HG03045 (cell line): ENCODE measurements around the gene ZC3H18.
"Not testable (repeated sequence)": the region's sequence is repeated elsewhere in the genome, so short reads cannot be mapped to it uniquely, and the experiment has no call there.

Experiments used
- ATAC-seq: cut with Tn5 transposase; IDR thresholded peaks from one replicate; pipeline ENCODE4 v1.9.1; 2021; ENCODE audit warnings: mild to moderate bottlenecking, moderate library complexity; ENCODE audit not compliant: unreplicated experiment

ZC3H18 gene

DNA sequence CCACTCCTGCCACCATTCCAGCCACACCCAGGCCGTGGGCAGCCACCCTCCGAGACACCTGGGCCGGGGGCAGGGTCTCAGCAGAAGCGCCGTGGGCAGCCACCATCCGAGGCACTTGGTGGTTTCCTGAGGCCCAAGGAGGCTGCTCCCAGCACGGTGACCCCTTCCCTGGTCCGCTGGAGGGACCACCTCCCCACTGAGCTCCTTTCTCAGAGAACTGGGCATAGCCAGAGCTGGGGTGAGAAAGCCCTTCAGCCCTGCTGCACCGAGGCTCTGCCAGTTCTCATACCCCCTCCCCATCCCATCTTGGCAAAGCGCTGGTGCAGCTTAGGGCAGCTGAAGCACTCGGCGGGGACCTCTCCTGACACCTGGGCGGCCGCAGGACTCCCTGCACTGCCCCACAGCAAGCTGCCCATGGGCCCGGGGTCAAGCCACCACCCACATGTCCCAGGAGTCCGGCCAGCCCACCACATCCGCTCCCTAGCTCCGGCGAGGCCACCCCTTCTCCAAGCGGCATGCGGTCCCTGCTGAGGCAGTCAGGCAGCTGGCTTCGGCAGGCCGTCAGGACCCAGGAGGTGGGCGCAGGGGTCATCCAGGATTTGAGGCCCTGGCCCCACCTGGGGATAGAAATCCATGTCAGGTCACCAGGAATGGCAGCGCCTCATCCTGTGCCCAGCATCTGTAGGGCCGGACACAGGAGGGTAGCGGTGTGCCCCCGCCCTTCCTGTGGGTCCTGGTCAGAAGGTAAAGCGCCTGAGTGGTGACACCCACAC lies 82.0 kb downstream of the ZC3H18 start:
- no peak for ATAC-seq

DNA sequence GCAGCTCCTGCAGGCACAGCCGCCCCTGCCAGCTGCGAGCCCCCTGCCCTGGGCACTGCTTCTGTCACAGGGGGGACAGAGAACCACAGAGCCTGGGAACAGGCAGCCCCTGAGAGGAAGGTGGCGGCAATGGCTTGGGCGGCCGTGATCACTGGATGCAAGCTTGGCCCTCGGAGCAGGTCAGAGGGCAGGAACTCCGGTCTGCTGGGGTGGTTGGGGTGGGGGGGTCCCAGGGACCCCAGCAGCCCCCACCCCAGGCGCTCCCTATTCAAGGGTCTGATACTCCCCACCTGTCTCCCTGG lies 82.5 kb downstream of the ZC3H18 start:
- ATAC-seq: no peak

DNA sequence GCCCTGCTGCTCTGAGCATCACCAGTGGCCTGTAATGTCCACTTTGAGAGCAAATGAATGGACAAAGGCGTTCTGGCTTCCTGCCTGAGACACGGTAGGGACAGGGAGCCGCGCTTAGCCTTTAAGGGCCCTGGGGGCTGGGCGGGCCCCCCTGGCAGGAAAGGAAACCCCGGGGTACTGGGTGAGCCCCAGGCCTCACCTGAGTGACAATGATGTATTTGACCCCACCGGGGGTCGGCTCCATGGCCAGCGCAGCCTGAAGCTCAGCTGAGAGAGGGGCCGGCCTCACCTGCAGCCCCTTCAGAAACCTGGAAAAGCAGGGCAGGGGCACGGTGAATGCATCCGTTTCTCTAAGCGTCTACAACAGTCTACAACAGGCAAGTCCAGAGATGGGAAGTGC lies 82.9 kb downstream of the ZC3H18 start:
- no peak for ATAC-seq

DNA sequence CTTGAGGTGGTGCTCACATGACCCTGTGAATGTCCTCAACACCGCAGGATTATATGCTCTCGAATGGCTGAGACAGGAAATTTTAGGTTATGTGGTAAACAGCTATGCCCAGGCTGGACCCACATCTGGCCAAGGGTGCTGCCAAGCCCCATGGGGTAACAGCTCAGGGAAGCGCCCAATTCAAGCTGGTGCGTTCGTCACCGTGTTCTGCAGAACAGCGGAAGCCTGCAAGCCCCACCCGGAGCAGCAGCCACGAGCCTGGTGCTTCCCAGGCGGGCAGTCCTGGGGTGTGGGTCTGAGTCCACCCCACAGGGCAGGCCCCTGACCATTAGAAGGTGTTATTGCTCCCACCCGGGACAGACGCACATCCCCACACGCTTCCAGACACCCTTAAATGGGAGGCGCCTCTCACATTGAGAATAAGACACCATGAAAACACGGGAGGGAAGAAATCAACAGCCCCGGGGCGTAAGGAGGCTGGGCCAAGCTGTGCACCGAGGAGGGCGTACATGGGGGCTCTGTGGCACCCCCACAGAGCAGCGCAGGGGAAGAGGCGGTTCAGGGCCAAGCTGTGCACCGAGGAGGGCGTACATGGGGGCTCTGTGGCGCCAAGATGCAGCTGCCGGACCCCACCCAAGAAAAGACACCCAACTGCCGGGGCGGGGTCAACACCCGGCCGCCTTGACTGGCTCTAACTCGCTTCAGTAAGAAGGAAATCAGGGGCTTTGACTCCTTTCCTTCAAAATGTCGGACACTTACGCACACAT lies 83.6 kb downstream of the ZC3H18 start:
- ATAC-seq: no peak

GRCh38 chr16:88654363-88655052 lies 84.3 kb downstream of the ZC3H18 start:
- no peak for ATAC-seq

GRCh38 chr16:88655053-88655732 lies 85.0 kb downstream of the ZC3H18 start:
- no peak for ATAC-seq

DNA sequence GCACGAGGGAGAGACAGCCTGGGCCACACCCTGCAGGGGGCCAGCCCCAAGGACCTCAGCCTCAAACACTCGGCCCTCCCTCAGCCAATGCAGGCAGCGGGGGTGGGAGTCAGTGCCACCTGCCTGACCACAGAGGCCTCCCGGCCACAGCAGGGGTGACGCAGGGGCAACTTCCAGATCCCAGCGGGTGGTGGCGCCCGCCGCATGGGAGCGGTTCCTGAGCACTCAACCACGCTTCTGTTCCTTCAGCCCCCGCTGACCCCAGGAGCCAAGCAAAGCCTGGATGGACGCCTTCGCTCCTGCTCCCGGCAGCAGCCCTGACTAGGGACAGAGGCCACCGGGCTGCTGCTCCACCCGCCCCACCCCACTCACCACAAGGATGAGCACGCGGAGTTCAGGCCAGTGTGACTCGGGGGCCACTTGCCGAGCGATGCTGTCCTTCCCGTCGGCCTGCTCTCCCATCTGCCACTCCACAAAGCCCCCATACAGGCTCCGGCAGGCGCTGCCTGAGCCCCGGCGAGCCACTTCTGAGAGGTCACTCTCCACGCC lies 85.6 kb downstream of the ZC3H18 start:
- ATAC-seq: no peak

DNA sequence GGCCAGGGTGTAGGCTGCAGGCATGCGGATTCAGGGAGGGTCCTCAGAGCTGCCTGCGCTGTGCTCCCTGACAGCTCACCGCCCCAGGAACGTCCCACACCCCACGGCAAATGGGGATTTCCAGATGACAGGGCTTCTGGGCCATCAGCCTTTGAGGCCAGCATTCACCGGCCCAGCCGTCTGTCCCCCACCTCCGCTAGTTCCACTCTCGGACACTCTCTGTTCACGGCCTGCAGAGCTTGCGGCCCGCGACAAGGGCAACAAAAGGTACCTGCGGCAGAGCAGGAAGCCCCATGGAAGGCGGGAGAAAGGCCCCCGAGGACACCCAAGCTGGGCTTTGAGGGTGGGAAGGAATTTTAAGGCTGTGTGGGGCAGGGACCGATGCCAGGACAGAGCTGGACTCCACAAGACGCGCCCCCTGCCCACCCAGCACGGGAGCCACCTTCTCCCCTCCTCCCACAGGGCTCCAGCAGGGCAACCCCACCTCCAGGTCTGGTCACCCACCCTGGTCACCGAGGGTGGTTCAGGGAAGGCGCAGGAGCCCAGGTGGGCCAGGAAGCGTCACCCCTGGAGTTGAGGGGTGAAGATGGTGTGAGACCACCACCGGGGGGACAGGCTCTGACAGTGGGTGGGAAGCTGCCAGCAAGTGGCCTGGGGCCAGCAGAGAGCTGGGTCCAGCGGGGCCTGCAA lies 86.2 kb downstream of the ZC3H18 start:
- no peak for ATAC-seq

GRCh38 chr16:88657371-88657770 lies 87.2 kb downstream of the ZC3H18 start:
- no peak for ATAC-seq

DNA sequence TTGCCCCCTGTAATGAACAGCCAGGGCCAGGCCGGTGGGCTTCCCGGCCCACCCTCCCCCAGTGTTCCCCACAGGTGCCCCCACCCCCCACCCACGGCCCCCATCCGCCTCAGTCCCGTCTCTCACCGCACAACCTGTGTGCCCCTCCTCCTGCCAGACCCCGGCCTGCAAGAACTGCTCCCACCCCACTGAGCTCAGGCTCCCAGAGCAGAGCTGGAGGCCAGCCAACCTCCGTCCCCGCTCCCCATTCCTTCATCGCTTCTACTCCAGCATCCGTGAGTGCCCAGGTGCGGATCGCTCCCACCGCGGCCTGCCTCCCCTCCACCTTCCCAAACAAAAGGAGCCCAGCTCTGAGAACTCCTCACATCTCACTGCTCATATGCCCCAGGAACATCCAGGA lies 88.5 kb downstream of the ZC3H18 start:
- ATAC-seq: no peak

GRCh38 chr16:88659160-88659559 lies 89.0 kb downstream of the ZC3H18 start:
- no peak for ATAC-seq

DNA sequence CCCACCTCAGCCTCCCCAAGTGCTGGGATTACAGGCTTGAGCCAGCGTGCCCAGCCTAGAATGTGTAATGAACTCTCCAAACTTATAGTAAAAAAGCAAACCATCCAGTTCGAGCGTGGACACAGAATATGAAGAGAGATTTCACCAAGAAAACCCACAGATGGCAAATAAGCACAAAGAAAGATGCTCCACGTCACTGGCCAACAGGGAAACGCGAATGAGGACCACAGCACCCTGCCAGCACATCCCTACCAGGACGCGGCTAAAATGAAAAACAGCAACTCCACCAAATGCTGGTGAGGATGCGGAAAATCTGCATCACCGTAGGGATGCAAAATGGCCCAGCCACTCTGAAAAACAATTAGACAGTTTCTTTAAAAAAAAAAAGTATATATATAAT lies 91.3 kb downstream of the ZC3H18 start:
- no peak for ATAC-seq

DNA sequence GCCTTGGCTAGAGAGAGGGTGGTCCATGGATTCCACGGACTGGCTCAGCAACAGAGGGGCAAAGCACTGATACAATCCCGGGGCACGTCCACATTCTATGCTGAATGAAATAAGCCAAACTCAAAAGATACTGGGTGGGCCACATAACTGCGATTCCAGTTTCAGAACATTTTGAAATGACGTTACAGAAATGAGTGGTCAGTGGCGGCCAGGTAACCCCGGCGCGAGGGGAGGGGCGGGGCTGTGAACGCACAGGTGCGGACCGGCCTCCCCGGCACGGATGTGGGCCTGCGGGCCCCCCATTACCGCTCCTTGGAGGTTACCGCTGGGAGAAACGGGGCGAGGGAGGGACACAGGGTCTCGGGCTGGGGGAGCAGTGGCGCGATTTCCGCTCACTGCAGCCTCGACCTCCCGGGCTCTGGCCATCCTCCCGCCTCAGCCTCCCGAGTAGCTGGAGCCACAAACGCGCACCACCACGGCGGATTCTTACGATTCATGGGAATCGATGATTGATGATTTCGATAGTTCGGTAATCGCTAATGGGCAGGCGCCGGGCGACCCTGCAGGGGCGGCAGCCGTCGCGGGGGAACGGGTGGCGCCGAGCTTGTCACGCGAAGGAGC lies 92.1 kb downstream of the ZC3H18 start:
- ATAC-seq: peak; percentile 5

DNA sequence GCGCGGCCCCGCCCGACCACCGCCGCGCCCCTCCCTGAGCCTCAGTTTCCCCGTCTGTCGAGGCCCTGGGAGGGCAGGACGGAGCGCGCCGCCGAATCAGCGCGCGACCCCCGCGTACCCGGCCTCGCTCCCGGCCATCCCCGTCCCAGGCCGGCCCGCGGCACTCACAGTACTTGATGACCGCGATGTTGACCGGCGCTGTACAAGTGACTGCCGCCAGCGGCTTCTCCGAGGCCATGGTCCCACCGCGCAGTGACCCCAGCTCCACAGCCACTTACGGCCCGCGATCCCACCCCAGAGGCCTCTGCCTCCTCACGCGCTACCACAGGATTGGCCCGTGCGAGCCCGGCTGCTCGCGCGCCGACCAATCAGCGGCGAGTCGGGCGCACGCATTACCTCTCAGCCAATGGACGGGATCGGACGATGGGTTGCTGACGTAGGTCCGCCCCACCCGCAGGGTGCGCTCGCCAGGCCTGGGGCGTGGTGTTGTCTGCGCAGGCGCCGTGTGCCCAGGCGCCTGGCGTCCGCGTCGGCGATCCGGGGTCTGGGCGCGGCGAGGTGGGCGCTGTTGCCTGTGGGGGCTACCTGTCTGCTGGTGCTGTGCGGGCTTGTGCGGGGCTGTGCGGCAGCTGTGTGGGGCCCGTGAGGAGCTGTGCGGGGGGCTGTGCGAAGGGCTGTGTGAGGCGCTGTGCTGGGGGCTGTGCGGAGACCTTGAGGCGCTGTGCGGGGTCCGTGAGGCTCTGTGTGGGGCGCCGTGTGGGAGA lies 92.8 kb downstream of the ZC3H18 start, which contains the start of gene MVD:
TSS of gene MVD (minus strand) at position 249 of the 764 bp plus-strand sequence. CDS start at position 238, 11 bp downstream.
- peak; percentile 95 for ATAC-seq

DNA sequence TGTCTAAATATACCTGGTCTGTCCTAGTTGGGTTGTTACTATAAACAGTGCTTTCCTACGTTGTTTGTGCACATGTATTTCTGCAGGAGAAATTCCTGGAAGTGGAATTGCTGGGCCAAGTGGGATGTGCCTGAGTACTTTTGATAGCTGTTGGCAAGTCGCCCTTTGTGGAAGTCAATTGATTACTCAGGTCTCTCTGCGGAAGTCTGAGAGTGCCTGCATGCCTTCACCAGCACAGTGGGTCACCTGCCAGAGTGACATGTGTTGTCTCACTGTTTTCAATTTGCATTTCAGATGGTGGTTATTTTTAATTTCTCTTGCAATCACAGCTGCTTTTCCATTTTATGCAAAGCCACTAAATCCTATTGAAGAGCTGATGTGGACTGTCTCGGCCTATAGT lies 94.9 kb downstream of the ZC3H18 start:
- ATAC-seq: no peak

DNA sequence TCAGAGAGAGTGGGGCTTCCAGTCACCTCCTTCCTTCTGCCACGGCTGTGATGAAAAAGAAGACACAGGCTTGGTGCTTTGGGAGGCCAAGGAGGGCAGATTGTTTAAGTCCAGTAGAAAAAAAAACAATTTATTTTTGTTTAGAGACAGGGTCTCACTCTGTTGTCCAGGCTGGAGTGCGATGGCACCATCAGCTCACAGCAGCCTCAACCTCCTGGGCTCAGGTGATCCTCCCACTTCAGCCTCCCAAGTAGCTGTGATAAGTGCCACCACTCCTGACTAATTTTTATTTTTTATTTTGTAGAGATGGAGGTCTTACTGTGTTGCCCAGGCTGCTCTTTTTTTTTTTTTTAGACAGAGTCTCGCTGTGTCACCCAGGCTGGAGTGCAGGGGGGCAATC lies 95.4 kb downstream of the ZC3H18 start:
- ATAC-seq: no peak

DNA sequence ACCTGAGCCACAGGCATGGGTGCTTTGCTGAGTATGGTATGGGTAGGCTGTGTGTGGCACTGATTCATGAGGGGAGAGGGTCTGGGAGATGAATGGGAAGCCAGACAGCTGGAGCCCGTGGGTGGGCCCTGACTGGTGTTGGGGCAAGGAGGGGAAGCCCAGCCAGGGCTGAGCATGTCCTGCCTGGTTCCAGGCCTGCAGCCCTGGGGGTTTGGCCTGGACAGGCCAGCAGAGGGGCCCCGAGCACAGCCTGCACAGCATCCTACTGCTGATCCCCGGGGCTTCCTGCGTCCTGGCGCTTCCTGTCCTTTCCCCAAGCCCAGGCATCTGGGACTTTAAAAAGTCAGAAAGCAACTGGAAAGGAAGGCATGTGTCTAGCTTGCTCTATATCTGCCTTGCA lies 97.3 kb downstream of the ZC3H18 start:
- ATAC-seq: no peak

DNA sequence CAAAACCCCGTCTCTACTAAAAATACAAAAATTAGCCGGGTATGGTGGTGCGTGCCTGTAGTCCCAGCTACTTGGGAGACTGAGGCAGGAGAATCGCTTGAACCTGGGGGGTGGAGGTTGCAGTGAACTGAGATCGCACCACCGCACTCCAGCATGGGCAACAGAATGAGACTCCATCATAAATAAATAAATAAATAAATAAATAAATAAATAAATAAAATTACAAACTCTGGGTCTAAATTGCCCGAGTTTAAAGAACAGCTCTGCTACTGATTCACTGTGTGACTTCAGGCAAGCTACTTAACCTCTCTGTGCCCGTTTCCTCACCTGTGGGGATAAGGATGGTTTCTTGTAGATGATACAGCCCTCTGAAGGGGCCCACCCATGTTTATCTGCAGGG lies 99.3 kb downstream of the ZC3H18 start:
- not testable (repeated sequence) for ATAC-seq

DNA sequence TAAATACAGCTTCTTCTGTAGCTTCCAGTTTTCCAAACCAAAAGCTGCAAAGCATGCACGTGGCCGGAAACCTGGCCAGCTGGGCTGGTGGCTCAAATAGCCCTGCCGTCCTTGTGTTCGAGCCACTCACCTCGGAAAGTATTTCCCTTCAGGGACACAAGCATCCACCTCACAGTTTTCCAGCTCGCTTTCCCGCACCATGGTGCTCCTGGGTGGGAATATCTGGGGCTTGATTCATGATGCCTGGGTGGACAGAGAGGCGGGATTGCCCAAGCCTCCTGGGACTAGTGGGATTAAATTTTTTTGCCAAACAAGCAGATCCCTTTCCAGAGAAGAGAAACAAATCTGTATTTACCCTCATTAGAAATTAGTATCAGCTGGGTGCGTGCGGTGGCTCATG lies 99.8 kb downstream of the ZC3H18 start:
- ATAC-seq: no peak
